Naive B cell (primary cell): Measurements from ENCODE around the gene SLC25A52. TPM values are rescaled to one million over a fixed set of nuclear protein-coding genes. Genes with fewer than 3 reads are reported as not detected.
A peak's percentile ranks its signal among the peaks of the same experiment; 100 is the strongest.
"Not testable (repeated sequence)": the region's sequence is repeated elsewhere in the genome, so short reads cannot be mapped to it uniquely, and the experiment has no call there.

Experiments
- ATAC-seq, 2 donors: fragments of 150-1000 bp; cut with Tn5 transposase; 2 replicates each; pipeline ENCODE4 v1.10.0; 2021; ENCODE audit warnings: low read depth in 2 of 2, mild to moderate bottlenecking in 2 of 2, moderate library complexity in 2 of 2
- DNase-seq: peaks from one replicate; pipeline ENCODE4 v3.0.0; 2022
- H3K27ac Mint-ChIP-seq, 6 donors: one replicate each; pipeline ENCODE4 v1.8.0; 2020 to 2022; ENCODE audit warnings: mild to moderate bottlenecking in 6 of 6, mixed read lengths in 6 of 6, moderate library complexity in 5 of 6, inconsistent platforms in 2 of 6
- H3K27me3 Mint-ChIP-seq, 3 donors: one replicate each; pipeline ENCODE4 v1.8.0; 2021 to 2022; ENCODE audit warnings: mixed read lengths in 3 of 3, mild to moderate bottlenecking in 1 of 3
- H3K36me3 Mint-ChIP-seq, 2 donors: one replicate each; pipeline ENCODE4 v1.8.0; 2020 to 2022; ENCODE audit warnings: mixed read lengths in 2 of 2, inconsistent platforms in 1 of 2, mild to moderate bottlenecking in 1 of 2
- H3K4me1 Mint-ChIP-seq, 3 donors: one replicate each; pipeline ENCODE4 v1.8.0; 2020 to 2022; ENCODE audit warnings: mixed read lengths in 3 of 3, inconsistent platforms in 1 of 3, mild to moderate bottlenecking in 1 of 3, moderate library complexity in 1 of 3
- H3K4me3 Mint-ChIP-seq, 8 donors: one replicate each; pipeline ENCODE4 v1.8.0; 2020 to 2022; ENCODE audit warnings: mild to moderate bottlenecking in 8 of 8, mixed read lengths in 8 of 8, moderate library complexity in 8 of 8, inconsistent platforms in 2 of 8
- H3K9me3 Mint-ChIP-seq, 7 donors: one replicate each; pipeline ENCODE4 v1.8.0; 2020 to 2022; ENCODE audit warnings: mixed read lengths in 7 of 7, mild to moderate bottlenecking in 5 of 7, inconsistent platforms in 2 of 7, moderate library complexity in 1 of 7
- polyA plus RNA-seq, 6 donors: library from polyadenylated mRNA; unstranded; fragments of 300-500 nt; fragmentation: Illumina TruSeq; gene quantifications; one replicate each; pipeline ENCODE4 v1.2.3, GENCODE V29; 2021; ENCODE audit warnings: low read depth in 6 of 6

Gene SLC25A52
- polyA plus RNA-seq, 6 donors from 2014 or later = not detected

DNA sequence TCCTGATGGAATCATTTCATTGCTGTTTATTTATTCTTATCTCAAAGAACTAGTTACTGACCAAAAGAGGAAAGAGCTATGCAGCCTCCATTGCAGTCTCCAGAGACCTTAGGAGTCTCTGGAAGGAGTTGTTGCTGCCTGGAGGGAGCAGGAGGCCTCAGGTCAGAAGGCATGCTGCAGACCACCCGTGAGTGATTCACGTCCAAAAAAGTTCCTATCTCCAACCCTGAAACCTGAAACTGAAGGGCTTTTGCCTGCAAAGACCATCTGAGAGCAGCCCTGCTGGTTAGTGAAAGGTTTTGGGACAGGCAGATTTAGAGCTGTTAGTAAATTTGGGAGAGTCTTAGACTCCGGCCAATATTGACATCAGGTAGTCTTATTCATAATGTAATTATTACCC lies 29.1 kb downstream of the SLC25A52 start:
- no peak overlapping the region for H3K4me3 Mint-ChIP-seq
- no peaks in the 10 kb centered on the region for H3K4me1 Mint-ChIP-seq
- no peaks in the 10 kb centered on the region for H3K36me3 Mint-ChIP-seq
- DNase-seq = no peak
- peaks cover 0 to 5% (median 0%) of the 10 kb centered on the region in 7 donors for H3K9me3 Mint-ChIP-seq
- H3K27me3 Mint-ChIP-seq = peaks cover 6 to 25% (median 12%) of the 10 kb centered on the region in 3 donors
- ATAC-seq = no peak
- no peak overlapping the region for H3K27ac Mint-ChIP-seq

DNA sequence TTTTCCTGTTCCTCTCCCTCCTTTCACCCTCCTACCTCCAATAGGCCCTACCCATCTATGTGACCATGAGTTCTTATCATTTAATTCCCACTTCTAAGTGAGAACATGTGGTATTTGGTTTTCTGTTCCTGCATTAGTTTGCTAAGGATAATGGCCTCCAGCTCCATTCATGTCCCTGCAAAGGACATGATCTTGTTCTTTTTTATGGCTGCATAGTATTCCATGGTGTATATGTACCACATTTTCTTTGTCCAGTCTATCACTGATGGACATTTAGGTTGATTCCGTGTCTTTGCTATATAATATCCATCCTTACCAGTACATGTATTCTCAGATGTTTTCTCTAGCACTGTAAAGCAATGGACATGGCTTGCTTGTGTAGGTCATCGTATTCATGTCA lies 31.5 kb downstream of the SLC25A52 start:
- DNase-seq, H3K36me3 Mint-ChIP-seq, H3K4me1 Mint-ChIP-seq, H3K9me3 Mint-ChIP-seq, ATAC-seq, H3K4me3 Mint-ChIP-seq: not testable (repeated sequence)
- Mint-ChIP-seq H3K27me3 (peaks cover 12 to 33% (median 32%) of the 10 kb centered on the region in 3 donors), H3K27ac (peak overlapping the region in 1 of 6 donors; percentile 24)

DNA sequence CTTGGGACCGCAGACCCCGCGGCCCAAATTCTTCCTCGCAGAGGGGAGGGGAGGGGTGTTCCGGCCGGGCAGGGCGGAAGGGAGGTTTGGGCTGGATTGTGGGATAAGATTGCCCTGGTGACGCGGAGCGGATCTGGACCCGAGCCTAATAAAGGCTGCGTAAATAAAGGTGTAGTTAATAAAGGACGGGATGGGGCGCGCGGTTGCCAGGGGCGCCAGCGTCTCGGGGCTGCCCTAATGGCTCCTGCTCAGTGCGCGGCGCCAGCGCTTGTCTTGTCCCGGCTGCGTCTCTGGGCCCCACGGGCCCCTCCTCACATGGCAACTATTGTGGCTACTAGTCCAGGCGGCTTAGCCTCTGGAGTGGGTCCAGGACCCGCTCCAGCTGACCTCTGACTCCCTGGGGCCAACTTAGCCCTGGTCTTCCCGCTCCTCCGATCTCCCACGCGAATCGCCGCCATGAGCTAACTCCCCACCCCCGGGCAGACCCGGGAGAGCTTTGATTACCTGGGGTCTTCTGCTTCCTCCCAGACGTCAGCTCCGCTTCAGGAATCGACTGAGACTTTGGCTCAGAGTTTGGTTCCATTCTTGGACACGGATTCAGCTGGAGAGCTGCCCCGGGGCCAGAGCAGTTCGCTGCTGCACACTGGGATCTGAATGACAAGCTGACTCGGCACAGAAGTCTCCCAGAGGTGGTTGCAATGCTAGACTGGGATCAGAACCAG lies 36.5 kb downstream of the SLC25A52 start:
- peaks cover 0 to 10% (median 5%) of the 10 kb centered on the region in 7 donors for H3K9me3 Mint-ChIP-seq
- peaks cover 0 to 10% (median 7%) of the 10 kb centered on the region in 3 donors for H3K4me1 Mint-ChIP-seq
- no peak overlapping the region for H3K27ac Mint-ChIP-seq
- H3K36me3 Mint-ChIP-seq = no peaks in the 10 kb centered on the region
- ATAC-seq (peak in 1 of 2 donors; percentile 32), DNase-seq (no peak)
- H3K4me3 Mint-ChIP-seq = peak overlapping the region; percentile 72 to 83 (median 76)
- peaks cover 22 to 42% (median 32%) of the 10 kb centered on the region in 3 donors for H3K27me3 Mint-ChIP-seq

DNA sequence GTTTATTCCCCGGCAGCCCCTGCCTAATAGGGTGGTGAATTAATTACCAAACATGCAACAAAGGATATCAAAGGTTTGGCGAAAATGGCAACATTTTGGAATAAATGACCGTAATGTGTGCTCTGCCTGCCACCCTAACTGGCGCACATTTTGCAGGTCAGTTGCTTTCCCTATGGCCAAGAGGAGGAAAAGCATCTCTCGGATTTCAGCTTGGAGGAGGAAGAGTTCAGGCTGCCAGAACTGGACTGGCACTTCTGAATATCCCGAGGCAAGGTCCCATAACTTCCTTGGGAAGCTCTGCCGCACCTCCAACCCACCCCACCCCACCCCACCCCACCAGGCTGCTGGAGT lies 37.1 kb downstream of the SLC25A52 start:
- H3K4me3 Mint-ChIP-seq = peak overlapping the region in 3 of 8 donors; percentile 76 to 83 (median 83)
- ATAC-seq = no peak
- peaks cover 22 to 40% (median 32%) of the 10 kb centered on the region in 3 donors for H3K27me3 Mint-ChIP-seq
- peaks cover 0 to 13% (median 6%) of the 10 kb centered on the region in 7 donors for H3K9me3 Mint-ChIP-seq
- no peak for DNase-seq
- no peak overlapping the region for H3K27ac Mint-ChIP-seq
- no peaks in the 10 kb centered on the region for H3K36me3 Mint-ChIP-seq
- peaks cover 0 to 10% (median 7%) of the 10 kb centered on the region in 3 donors for H3K4me1 Mint-ChIP-seq

DNA sequence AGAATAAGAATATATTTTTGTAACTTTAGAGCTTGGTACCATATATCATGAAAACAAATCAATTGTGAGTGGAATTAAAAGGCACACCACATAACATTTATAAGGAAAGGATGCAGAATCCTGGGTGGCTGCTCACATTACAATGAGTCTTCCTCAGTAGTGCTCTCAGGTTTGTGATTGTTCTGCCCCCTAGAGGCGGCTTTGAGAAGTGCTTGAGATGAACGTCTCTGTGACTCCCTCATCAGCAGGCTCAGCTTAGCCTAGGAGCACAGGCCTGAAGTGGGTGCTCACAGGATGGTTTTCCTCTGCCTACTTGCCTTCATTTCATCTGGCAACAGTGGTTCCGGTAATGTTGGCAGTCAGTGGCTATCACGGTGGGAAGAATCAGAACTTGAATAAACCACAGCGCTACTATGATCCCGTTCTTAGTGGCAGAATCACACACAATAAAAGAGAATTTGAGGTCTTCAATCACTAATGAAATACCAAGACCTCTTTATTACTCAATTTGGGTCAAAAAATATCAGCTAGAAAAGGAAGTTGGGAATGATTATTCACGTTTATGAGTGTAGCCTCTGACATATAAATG lies 38.2 kb downstream of the SLC25A52 start:
- no peak overlapping the region for H3K27ac Mint-ChIP-seq
- H3K4me3 Mint-ChIP-seq = peak overlapping the region in 2 of 8 donors; percentile 17 to 53
- H3K4me1 Mint-ChIP-seq = peaks cover 0 to 10% (median 7%) of the 10 kb centered on the region in 3 donors
- peak; percentile 46 for DNase-seq
- H3K36me3 Mint-ChIP-seq = no peaks in the 10 kb centered on the region
- peaks cover 0 to 14% (median 8%) of the 10 kb centered on the region in 7 donors for H3K9me3 Mint-ChIP-seq
- peak; percentile 75 to 89 for ATAC-seq
- H3K27me3 Mint-ChIP-seq = peaks cover 20 to 36% (median 23%) of the 10 kb centered on the region in 3 donors

DNA sequence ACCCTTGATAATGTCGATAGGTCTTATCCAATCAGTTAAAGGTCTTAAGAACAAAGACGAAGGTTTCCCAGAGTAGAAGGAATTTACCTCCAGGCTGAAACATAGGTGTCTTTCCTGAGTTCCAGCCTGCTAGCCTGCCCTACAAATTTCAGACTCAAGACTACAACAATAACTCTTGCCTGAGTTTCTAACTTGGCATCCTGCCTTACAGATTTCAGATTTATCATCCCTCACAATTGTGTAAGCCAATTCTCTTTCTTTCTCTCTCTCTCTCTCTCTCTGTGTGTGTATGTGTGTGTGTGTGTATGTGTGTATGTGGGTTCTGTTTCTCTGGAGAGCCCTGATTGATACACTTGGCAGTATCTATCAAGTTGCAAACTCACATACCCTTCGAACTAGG lies 39.1 kb downstream of the SLC25A52 start:
- Mint-ChIP-seq H3K27me3 (peaks cover 16 to 33% (median 18%) of the 10 kb centered on the region in 3 donors), H3K4me1 (peaks cover 0 to 10% (median 7%) of the 10 kb centered on the region in 3 donors), H3K36me3 (no peaks in the 10 kb centered on the region), H3K27ac (no peak overlapping the region), H3K4me3 (no peak overlapping the region), H3K9me3 (peaks cover 0 to 14% (median 8%) of the 10 kb centered on the region in 7 donors)
- DNase-seq = no peak
- ATAC-seq = no peak

DNA sequence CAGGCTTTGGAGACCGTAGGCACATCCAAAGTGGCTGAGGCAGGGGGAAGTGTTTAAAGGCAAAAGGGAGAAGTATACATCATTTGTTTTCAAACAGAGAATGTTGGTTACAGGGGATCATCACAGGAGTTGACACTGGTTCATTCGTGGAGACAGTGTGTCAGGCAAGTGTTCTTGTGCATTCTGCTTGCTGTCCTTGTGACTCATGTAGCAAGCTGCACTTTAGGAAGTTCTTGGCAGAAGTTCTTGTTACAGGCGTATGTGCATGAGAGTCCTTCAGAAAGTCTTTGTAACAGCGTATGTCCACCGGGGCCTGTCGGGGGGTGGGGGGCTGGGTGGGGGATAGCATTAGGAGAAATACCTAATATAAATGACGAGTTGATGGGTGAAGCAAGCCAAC lies 39.8 kb downstream of the SLC25A52 start:
- Mint-ChIP-seq H3K9me3 (peaks cover 0 to 14% (median 8%) of the 10 kb centered on the region in 7 donors), H3K27ac (no peak overlapping the region), H3K27me3 (peaks cover 16 to 29% (median 18%) of the 10 kb centered on the region in 3 donors), H3K4me3 (peak overlapping the region in 1 of 8 donors; percentile 48), H3K36me3 (no peaks in the 10 kb centered on the region), H3K4me1 (peaks cover 0 to 10% (median 7%) of the 10 kb centered on the region in 3 donors)
- DNase-seq = no peak
- ATAC-seq = no peak

DNA sequence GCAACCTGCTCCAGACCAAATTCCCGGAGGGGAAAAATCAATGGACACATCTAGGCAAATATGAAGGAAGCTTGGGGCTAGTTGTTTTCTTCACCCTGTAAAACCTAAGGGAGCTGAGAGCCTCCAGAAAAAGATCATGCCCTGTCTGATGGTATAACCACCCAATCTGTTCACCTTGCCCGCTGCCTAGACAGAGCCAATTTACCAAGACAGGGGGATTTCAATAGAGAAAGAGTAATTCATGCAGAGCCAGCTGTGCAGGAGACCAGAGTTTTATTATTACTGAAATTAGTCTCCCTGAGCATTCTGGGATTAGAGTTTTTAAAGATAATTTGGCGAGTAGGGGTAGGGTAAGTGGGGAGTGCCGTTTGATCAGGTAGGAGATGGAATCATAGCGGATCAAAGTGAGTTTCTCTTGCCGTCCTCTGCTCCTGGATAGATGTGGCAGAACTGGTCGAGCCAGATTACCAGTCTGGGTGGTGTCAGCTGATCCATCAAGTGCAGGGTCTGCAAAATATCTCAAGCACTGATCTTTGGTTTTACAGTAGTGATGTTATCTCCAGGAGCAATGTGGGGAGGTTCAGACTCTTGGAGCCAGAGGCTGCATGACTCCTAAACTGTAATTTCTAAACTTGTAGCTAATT lies 41.2 kb downstream of the SLC25A52 start:
- H3K9me3 Mint-ChIP-seq = peaks cover 0 to 14% (median 8%) of the 10 kb centered on the region in 7 donors

DNA sequence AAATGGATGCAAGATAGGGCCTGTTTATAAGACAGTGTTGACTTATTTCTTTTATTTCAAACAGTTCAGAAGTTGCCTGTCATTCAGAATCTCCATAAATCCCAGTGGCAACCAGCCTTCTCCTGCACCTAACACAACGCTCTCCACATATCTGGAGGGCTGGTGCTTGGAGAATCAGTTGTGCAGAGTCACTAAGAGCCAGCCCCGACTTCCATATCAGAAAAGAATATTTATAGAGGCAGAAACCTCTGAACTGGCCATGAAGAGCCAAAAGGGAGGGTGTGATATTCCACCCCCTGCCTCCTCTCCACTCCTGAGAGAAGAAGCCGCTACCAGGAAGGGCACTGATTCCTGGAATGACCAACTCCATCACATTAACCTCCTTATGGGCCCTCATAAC lies 42.3 kb downstream of the SLC25A52 start:
- Mint-ChIP-seq H3K27ac (no peak overlapping the region), H3K9me3 (peaks cover 0 to 14% (median 8%) of the 10 kb centered on the region in 7 donors), H3K36me3 (no peaks in the 10 kb centered on the region), H3K4me3 (no peak overlapping the region), H3K27me3 (peaks cover 2 to 8% (median 4%) of the 10 kb centered on the region in 3 donors), H3K4me1 (no peaks in the 10 kb centered on the region)
- no peak for ATAC-seq
- no peak for DNase-seq

More for the DNA sequence above, 41.2 kb downstream of the SLC25A52 start:
- Mint-ChIP-seq H3K4me3 (no peak overlapping the region), H3K27ac (no peak overlapping the region), H3K27me3 (peaks cover 13 to 15% (median 13%) of the 10 kb centered on the region in 3 donors), H3K36me3 (no peaks in the 10 kb centered on the region), H3K4me1 (peaks cover 0 to 6% (median 6%) of the 10 kb centered on the region in 3 donors)
- no peak for DNase-seq
- ATAC-seq = no peak

DNA sequence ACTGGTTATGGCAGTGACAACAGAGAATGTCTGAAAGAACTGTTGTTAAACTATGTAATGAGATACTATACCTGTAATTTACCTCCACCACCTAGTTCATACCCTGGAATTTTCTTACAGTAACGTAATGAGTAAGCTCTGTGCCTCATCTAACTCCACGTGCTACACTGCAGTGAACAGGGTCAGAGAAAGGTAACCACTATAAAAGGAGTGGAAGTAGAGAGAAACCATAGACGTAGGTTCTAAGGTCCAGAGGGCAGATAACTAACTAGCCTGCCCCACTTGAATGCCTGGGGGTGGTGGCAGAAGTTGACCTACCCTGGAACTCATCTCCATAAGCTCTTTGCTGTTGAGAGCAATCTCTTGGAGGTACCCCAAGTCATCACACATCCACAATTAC lies 44.3 kb downstream of the SLC25A52 start:
- no peaks in the 10 kb centered on the region for H3K36me3 Mint-ChIP-seq
- H3K27ac Mint-ChIP-seq = no peak overlapping the region
- no peaks in the 10 kb centered on the region for H3K27me3 Mint-ChIP-seq
- no peak for ATAC-seq
- DNase-seq = no peak
- H3K4me1 Mint-ChIP-seq = no peaks in the 10 kb centered on the region
- H3K4me3 Mint-ChIP-seq = no peak overlapping the region
- H3K9me3 Mint-ChIP-seq = peaks cover 0 to 14% (median 8%) of the 10 kb centered on the region in 7 donors

DNA sequence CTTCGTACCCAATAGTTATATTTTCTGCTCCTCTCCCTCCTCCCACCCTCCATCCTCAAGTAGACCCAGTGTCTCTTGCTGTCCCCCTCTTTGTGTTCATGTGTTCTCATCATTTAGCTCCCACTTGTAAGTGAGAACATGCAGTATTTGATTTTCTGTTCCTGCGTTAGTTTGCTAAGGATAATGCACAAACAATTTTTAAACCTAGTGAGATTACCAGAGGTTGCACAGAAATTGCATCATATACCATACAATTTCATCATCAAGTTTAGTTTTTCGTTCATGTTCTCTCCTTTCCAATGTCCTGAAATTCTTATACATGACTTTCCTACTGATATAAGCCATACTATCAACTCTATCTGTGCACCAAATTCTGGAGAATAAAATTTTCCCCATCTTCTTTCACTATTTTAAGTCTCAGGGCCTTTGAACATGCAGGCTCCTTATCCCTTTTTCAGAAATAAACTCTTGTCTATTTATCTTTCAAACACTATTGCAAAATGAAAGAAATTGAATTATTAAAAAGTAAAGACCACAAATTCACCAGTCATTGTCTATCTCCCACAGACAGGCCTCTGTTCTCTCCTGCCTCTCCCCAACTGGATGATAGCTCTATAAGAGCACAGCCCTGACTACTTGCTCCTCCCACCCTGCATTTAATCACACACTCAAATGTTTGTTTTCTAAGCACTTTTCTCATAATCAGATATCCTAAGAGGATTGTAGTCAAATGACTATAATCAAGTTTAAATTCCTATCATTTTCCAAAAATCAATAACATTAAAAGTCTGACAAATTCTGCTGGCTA lies 49.1 kb downstream of the SLC25A52 start:
- Mint-ChIP-seq H3K4me1 (peaks cover 0 to 3% (median 0%) of the 10 kb centered on the region in 3 donors), H3K27me3 (peaks cover 0 to 3% (median 0%) of the 10 kb centered on the region in 3 donors), H3K36me3 (no peaks in the 10 kb centered on the region), H3K4me3 (no peak overlapping the region), H3K27ac (peak overlapping the region in 1 of 6 donors; percentile 27), H3K9me3 (no peaks in the 10 kb centered on the region)
- ATAC-seq = no peak
- DNase-seq = no peak

DNA sequence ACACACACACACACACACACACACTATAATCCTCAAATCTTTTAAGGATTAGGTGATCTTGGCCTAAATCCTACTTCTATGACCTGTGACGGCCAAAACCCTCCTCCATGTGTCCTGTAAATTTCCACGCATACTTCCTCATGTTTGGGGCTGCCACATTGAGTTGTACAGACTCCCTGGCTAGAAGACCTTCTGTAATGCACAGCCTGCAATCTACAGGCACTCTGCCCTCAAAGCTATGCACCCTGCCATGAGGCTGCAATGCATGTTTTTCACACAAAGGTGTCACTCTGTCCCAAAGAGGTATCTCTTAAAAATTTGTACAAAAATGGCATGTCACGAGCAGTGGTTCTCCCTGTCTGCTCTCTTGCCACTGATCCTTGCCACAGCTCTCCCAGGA lies 49.9 kb downstream of the SLC25A52 start:
- no peak for ATAC-seq
- no peaks in the 10 kb centered on the region for H3K9me3 Mint-ChIP-seq

More for the DNA sequence above, 49.9 kb downstream of the SLC25A52 start:
- Mint-ChIP-seq H3K27me3 (peaks cover 0 to 3% (median 0%) of the 10 kb centered on the region in 3 donors), H3K4me3 (no peak overlapping the region), H3K36me3 (no peaks in the 10 kb centered on the region), H3K27ac (no peak overlapping the region), H3K4me1 (peaks cover 0 to 3% (median 0%) of the 10 kb centered on the region in 3 donors)
- DNase-seq = no peak
